Activated CD8-positive, alpha-beta memory T cell treated with anti-CD3 and anti-CD28 coated beads, Interleukin-2, amount 50 U/mL, for 4 hours (primary cell): Measurements from ENCODE around the gene TAPBP.
"Not testable (repeated sequence)": the region's sequence is repeated elsewhere in the genome, so short reads cannot be mapped to it uniquely, and the experiment has no call there.

Source experiments
- DNase-seq: peaks from one replicate; pipeline ENCODE4 v3.0.0-alpha.2; 2020

TAPBP gene

GRCh38 chr6:33313709-33314514, at the start of gene TAPBP:
TSS of gene TAPBP (minus strand) at chr6:33314078. CDS start at chr6:33314041, 37 bp downstream.
- peak; percentile 83 for DNase-seq

- DNase-seq: not testable (repeated sequence)
These were observed 49.6 kb upstream of the TAPBP start for GRCh38 chr6:33363486-33363885.

GRCh38 chr6:33359331-33359730, 45.5 kb upstream of the TAPBP start:
- no peak for DNase-seq

GRCh38 chr6:33357160-33357871, 43.4 kb upstream of the TAPBP start:
- not testable (repeated sequence) for DNase-seq

- no peak for DNase-seq
These were observed 42.4 kb upstream of the TAPBP start for GRCh38 chr6:33356295-33356694.

GRCh38 chr6:33355860-33356259, 42.0 kb upstream of the TAPBP start:
- not testable (repeated sequence) for DNase-seq

- DNase-seq: no peak
These were observed 33.9 kb upstream of the TAPBP start for GRCh38 chr6:33347816-33348215.

GRCh38 chr6:33346972-33347371, 33.1 kb upstream of the TAPBP start:
- not testable (repeated sequence) for DNase-seq

- peak; percentile 57 for DNase-seq
These were observed 31.1 kb upstream of the TAPBP start for GRCh38 chr6:33344701-33345697.

- peak; percentile 36 for DNase-seq
These were observed 30.2 kb upstream of the TAPBP start for GRCh38 chr6:33343953-33344611.

GRCh38 chr6:33343606-33343952, 29.7 kb upstream of the TAPBP start:
- DNase-seq: not testable (repeated sequence)

GRCh38 chr6:33339193-33339592, 25.3 kb upstream of the TAPBP start:
- no peak for DNase-seq

GRCh38 chr6:33336495-33336894, 22.6 kb upstream of the TAPBP start:
- no peak for DNase-seq

GRCh38 chr6:33335916-33336315, 22.0 kb upstream of the TAPBP start:
- DNase-seq: no peak

GRCh38 chr6:33333666-33334065, 19.8 kb upstream of the TAPBP start:
- DNase-seq: no peak

GRCh38 chr6:33330736-33331135, 16.9 kb upstream of the TAPBP start:
- DNase-seq: no peak

- DNase-seq: no peak
These were observed 15.2 kb upstream of the TAPBP start for GRCh38 chr6:33329058-33329457.

GRCh38 chr6:33324125-33324524, 10.2 kb upstream of the TAPBP start:
- DNase-seq: no peak

GRCh38 chr6:33323623-33323948, 9.7 kb upstream of the TAPBP start:
- peak; percentile 28 for DNase-seq

- no peak for DNase-seq
These were observed 7.3 kb upstream of the TAPBP start for GRCh38 chr6:33321227-33321626.

- no peak for DNase-seq
These were observed 6.7 kb upstream of the TAPBP start for GRCh38 chr6:33320315-33321181.

GRCh38 chr6:33319939-33320314, 6.0 kb upstream of the TAPBP start:
- no peak for DNase-seq
